GM19467 (cell line): Measurements from ENCODE around the gene ARID3A.

Experiments
- ATAC-seq: cut with Tn5 transposase; IDR thresholded peaks from one replicate; pipeline ENCODE4 v1.9.1; 2021; ENCODE audit warnings: mild to moderate bottlenecking, moderate library complexity; ENCODE audit not compliant: unreplicated experiment

Gene ARID3A

GRCh38 chr19:1000591-1001537, 75.0 kb downstream of the ARID3A start:
- ATAC-seq: no peak

GRCh38 chr19:1001538-1002166, 75.8 kb downstream of the ARID3A start:
- no peak for ATAC-seq

- no peak for ATAC-seq
Measured at GRCh38 chr19:1002600-1002999, 76.8 kb downstream of the ARID3A start.

- no peak for ATAC-seq
Measured at GRCh38 chr19:1003283-1003682, 77.4 kb downstream of the ARID3A start.

- ATAC-seq: no peak
Measured at GRCh38 chr19:1004204-1004802, 78.5 kb downstream of the ARID3A start.

- no peak for ATAC-seq
Measured at GRCh38 chr19:1004803-1005664, 79.2 kb downstream of the ARID3A start.

- no peak for ATAC-seq
Measured at GRCh38 chr19:1006711-1007398, 81.0 kb downstream of the ARID3A start.

- no peak for ATAC-seq
Measured at GRCh38 chr19:1007399-1008251, 81.8 kb downstream of the ARID3A start.

GRCh38 chr19:1008268-1009040, 82.6 kb downstream of the ARID3A start:
- no peak for ATAC-seq

GRCh38 chr19:1009041-1009980, 83.5 kb downstream of the ARID3A start:
- ATAC-seq: no peak

- no peak for ATAC-seq
Measured at GRCh38 chr19:1009981-1010538, 84.2 kb downstream of the ARID3A start.

- ATAC-seq: no peak
Measured at GRCh38 chr19:1010586-1011510, 85.0 kb downstream of the ARID3A start.

GRCh38 chr19:1011831-1012333, 86.0 kb downstream of the ARID3A start:
- no peak for ATAC-seq

GRCh38 chr19:1012334-1012733, 86.5 kb downstream of the ARID3A start:
- ATAC-seq: no peak

GRCh38 chr19:1013218-1013617, 87.4 kb downstream of the ARID3A start:
- ATAC-seq: no peak
